Spleen (tissue), 7 donors: ENCODE results near the gene ADAM15.

ENCODE experiments used
- POLR2A ChIP-seq, 3 donors: fragments of 450-650 bp; IDR thresholded peaks; one replicate each; pipeline ENCODE4 v1.5.1; 2017; ENCODE audit warnings: antibody characterized with exemption in 3 of 3, mild to moderate bottlenecking in 1 of 3
- POLR2AphosphoS5 ChIP-seq, 3 donors: sonication (generic); formaldehyde crosslinking; IDR thresholded peaks; one replicate each; pipeline ENCODE4 v1.5.1; 2017; ENCODE audit warnings: antibody characterized with exemption in 3 of 3
- TF ChIP-seq, protein P1 (sequence below), 11 experiments: fragments of 200-600 bp in 7 of 11; fragments of 450-650 bp in 4 of 11; sonication (generic) in 4 of 11; IDR thresholded peaks in 8 of 11; conservative IDR thresholded peaks in 3 of 11; 1 replicate in 7 of 11; 2 replicates in 4 of 11; pipeline versions ENCODE4 v1.4.0 to v1.8.0; 2016 to 2021; ENCODE audit warnings: antibody characterized with exemption in 11 of 11, inconsistent platforms in 4 of 11, mild to moderate bottlenecking in 1 of 11
- donor health status: DM: no; HTN: no; CAD: no; lungs with moderate emphysema.
- donor health status: DM: no; HTN: no; CAD: no.
- donor health status: DM: no; HTN: no; CAD: no.

DNA sequence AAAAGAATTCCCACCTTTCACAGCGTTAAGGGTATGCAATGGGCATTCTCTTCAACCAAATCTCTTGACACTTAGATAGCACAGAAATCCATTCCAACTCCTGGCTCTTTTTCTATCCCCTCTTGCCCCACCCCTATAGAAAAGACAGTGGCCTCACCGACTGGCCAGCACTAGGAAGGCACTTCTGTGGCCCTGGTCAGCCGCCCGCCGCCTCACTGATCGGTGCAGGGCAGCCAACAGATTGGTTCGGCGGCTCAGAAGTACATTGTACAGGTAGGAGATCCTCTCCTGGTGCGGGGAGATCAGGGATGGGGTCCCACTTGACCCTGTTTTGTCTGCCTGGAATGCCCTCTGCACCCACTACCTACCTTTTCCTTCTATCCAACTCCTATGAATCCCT is 26.8 kb upstream of the ADAM15 start:
- TF ChIP-seq, protein P1, sequence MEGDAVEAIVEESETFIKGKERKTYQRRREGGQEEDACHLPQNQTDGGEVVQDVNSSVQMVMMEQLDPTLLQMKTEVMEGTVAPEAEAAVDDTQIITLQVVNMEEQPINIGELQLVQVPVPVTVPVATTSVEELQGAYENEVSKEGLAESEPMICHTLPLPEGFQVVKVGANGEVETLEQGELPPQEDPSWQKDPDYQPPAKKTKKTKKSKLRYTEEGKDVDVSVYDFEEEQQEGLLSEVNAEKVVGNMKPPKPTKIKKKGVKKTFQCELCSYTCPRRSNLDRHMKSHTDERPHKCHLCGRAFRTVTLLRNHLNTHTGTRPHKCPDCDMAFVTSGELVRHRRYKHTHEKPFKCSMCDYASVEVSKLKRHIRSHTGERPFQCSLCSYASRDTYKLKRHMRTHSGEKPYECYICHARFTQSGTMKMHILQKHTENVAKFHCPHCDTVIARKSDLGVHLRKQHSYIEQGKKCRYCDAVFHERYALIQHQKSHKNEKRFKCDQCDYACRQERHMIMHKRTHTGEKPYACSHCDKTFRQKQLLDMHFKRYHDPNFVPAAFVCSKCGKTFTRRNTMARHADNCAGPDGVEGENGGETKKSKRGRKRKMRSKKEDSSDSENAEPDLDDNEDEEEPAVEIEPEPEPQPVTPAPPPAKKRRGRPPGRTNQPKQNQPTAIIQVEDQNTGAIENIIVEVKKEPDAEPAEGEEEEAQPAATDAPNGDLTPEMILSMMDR (IDR thresholded peaks at IDR 0.05 in 8 of 11, conservative IDR thresholded peaks at IDR 0.05 in 3 of 11): no peak
- TF ChIP-seq POLR2A (IDR thresholded peaks at IDR 0.05) (no peak), POLR2AphosphoS5 (IDR thresholded peaks at IDR 0.05) (no peak)
